ENCODE measurements around the gene PNLIPRP2.

The PNLIPRP2 gene

GRCh38 chr10:116593139-116593740 lies 27.5 kb upstream of the PNLIPRP2 start:
- POLR2A ChIA-PET: no interaction called here

GRCh38 chr10:116594525-116595035 lies 26.2 kb upstream of the PNLIPRP2 start:
- no peak for TF ChIP-seq ARNT (IDR thresholded peaks at IDR 0.05)
- no peak for TF ChIP-seq CTBP1 (IDR thresholded peaks at IDR 0.05; ENCODE audit: borderline replicate concordance)
- TF ChIP-seq PKNOX1 (IDR thresholded peaks at IDR 0.05): no peak
- no peak for TF ChIP-seq SP1 (IDR thresholded peaks at IDR 0.05)
- TF ChIP-seq TARDBP (IDR thresholded peaks at IDR 0.05): no peak
- TF ChIP-seq SUZ12 (IDR thresholded peaks at IDR 0.05): no peak
- TF ChIP-seq LEF1 (IDR thresholded peaks at IDR 0.05; ENCODE audit: borderline replicate concordance): no peak
- CTCF ChIA-PET: no interaction called here
- POLR2A ChIA-PET: no interaction called here
- DNase-seq (ENCODE audit: extremely low spot score): no peak

More at GRCh38 chr10:116593139-116593740, 27.5 kb upstream of the PNLIPRP2 start:
- no peak for DNase-seq (ENCODE audit: extremely low spot score)
- CTCF ChIA-PET: no interaction called here
- TF ChIP-seq ELF4 (IDR thresholded peaks at IDR 0.05) (no peak), PKNOX1 (IDR thresholded peaks at IDR 0.05) (no peak), L3MBTL2 (conservative IDR thresholded peaks at IDR 0.05) (no peak), ARNT (IDR thresholded peaks at IDR 0.05) (no peak)

- TF ChIP-seq ZNF384 (IDR thresholded peaks at IDR 0.05) (no peak), ARNT (IDR thresholded peaks at IDR 0.05) (no peak), FOXM1 (IDR thresholded peaks at IDR 0.05; ENCODE audit: borderline replicate concordance) (no peak), SP1 (IDR thresholded peaks at IDR 0.05) (no peak), ELF4 (IDR thresholded peaks at IDR 0.05) (no peak), BHLHE40 (IDR thresholded peaks at IDR 0.05; ENCODE audit: borderline replicate concordance) (no peak), PKNOX1 (IDR thresholded peaks at IDR 0.05) (no peak), NFRKB (IDR thresholded peaks at IDR 0.05) (no peak), HDGF (IDR thresholded peaks at IDR 0.05; ENCODE audit: borderline replicate concordance) (no peak), FOXK2 (IDR thresholded peaks at IDR 0.05) (no peak), TARDBP (IDR thresholded peaks at IDR 0.05) (no peak), FOXA1 (IDR thresholded peaks at IDR 0.05) (no peak), LEF1 (IDR thresholded peaks at IDR 0.05; ENCODE audit: borderline replicate concordance) (no peak), CTBP1 (IDR thresholded peaks at IDR 0.05; ENCODE audit: borderline replicate concordance) (no peak), L3MBTL2 (conservative IDR thresholded peaks at IDR 0.05) (no peak), SUZ12 (IDR thresholded peaks at IDR 0.05) (no peak)
- DNase-seq (ENCODE audit: extremely low spot score): no peak
- POLR2A ChIA-PET: interaction anchor here (1.0 kb wide), 1 partner anchor 13 kb away, joined by 3 read pairs; no protein-coding TSS in a partner anchor
- CTCF ChIA-PET: interaction anchor here (0.6 kb wide), 1 partner anchor 9 kb away, joined by 3 read pairs; no protein-coding TSS in a partner anchor
Observed at GRCh38 chr10:116596062-116596461, 24.7 kb upstream of the PNLIPRP2 start.

GRCh38 chr10:116597543-116597942 lies 23.2 kb upstream of the PNLIPRP2 start:
- CTCF ChIA-PET: no interaction called here
- DNase-seq (ENCODE audit: extremely low spot score): no peak
- POLR2A ChIA-PET: no interaction called here

DNA sequence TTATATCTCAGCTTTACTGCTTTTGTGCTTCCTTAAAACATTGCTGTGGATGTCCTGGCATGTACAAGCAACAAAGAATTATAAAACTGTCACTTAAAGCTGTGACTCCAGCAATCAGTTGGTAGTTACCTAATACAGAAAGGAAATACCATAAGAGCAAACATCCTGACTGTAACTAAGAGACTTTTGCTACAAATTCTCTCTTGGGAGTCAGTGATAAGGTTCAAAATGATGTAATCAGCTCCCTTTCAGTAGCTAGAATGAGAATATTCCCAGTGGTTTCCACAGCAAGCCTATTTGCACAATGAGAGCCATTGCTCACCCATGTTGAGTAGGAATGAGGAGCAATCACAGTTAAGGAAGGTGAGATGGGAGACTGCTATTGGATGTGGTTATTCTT lies 22.4 kb upstream of the PNLIPRP2 start:
- TF ChIP-seq ELF4 (IDR thresholded peaks at IDR 0.05) (no peak), BHLHE40 (IDR thresholded peaks at IDR 0.05; ENCODE audit: borderline replicate concordance) (no peak), SP1 (IDR thresholded peaks at IDR 0.05) (no peak), ARNT (IDR thresholded peaks at IDR 0.05) (no peak), NFRKB (IDR thresholded peaks at IDR 0.05) (no peak), TARDBP (IDR thresholded peaks at IDR 0.05) (no peak), FOXK2 (IDR thresholded peaks at IDR 0.05) (no peak)
- ChIA-PET POLR2A (no interaction called here), CTCF (interaction anchor here (0.6 kb wide), 1 partner anchor 1180 kb away, joined by 4 read pairs; no protein-coding TSS in a partner anchor)
- no peak for DNase-seq (ENCODE audit: extremely low spot score)

More at GRCh38 chr10:116597543-116597942, 23.2 kb upstream of the PNLIPRP2 start:
- TF ChIP-seq LEF1 (IDR thresholded peaks at IDR 0.05; ENCODE audit: borderline replicate concordance) (no peak), SP1 (IDR thresholded peaks at IDR 0.05) (no peak), ELF4 (IDR thresholded peaks at IDR 0.05) (no peak), ARNT (IDR thresholded peaks at IDR 0.05) (no peak), NFRKB (IDR thresholded peaks at IDR 0.05) (no peak), CTBP1 (IDR thresholded peaks at IDR 0.05; ENCODE audit: borderline replicate concordance) (no peak)

GRCh38 chr10:116599991-116600390 lies 20.8 kb upstream of the PNLIPRP2 start:
- TF ChIP-seq FOXM1 (IDR thresholded peaks at IDR 0.05; ENCODE audit: borderline replicate concordance) (no peak), ELF4 (IDR thresholded peaks at IDR 0.05) (no peak), FOXA1 (IDR thresholded peaks at IDR 0.05) (no peak), BHLHE40 (IDR thresholded peaks at IDR 0.05; ENCODE audit: borderline replicate concordance) (no peak), PKNOX1 (IDR thresholded peaks at IDR 0.05) (no peak), FOXK2 (IDR thresholded peaks at IDR 0.05) (no peak), SP1 (IDR thresholded peaks at IDR 0.05) (no peak), LEF1 (IDR thresholded peaks at IDR 0.05; ENCODE audit: borderline replicate concordance) (no peak), ZNF384 (IDR thresholded peaks at IDR 0.05) (no peak), L3MBTL2 (conservative IDR thresholded peaks at IDR 0.05) (no peak), HDGF (IDR thresholded peaks at IDR 0.05; ENCODE audit: borderline replicate concordance) (no peak), CTBP1 (IDR thresholded peaks at IDR 0.05; ENCODE audit: borderline replicate concordance) (no peak), NFRKB (IDR thresholded peaks at IDR 0.05) (no peak), SUZ12 (IDR thresholded peaks at IDR 0.05) (no peak), ARNT (IDR thresholded peaks at IDR 0.05) (no peak), TARDBP (IDR thresholded peaks at IDR 0.05) (no peak)
- ChIA-PET POLR2A (no interaction called here), CTCF (no interaction called here)
- no peak for DNase-seq (ENCODE audit: extremely low spot score)
